Measurements from ENCODE around the gene MTR. TPM values are rescaled to one million over a fixed set of nuclear protein-coding genes. Genes with fewer than 3 reads are reported as not detected.

MTR gene
- total and polyA plus RNA-seq, 2 donors (not counting 1 experiment from before 2014, with no cell fraction given): 9.9 to 49.1 TPM

DNA sequence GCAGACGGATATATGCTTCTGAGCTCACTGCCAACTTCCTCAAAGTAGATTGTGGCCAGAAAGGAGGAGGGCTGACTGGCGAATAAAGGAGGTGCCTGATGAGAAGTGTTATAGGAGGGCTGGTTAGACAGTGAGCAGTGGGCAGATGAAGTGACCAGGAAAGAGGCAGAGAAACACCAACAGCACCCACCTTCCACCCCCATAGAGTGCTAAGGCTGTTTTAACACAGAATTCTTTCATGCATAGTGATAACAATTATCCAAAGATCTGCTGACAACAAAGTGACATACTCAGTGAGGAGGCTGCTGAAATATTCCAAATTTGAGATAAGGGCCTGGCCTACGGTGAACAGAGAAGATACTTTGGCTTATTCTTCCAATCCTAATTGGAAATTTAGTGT is 21.2 kb upstream of the MTR start:
- ChIA-PET CTCF (no interaction called here), POLR2A (no interaction called here)
- 86% methylated on average over 1 of the region's 3 CpGs for WGBS (ENCODE audit: insufficient coverage)

DNA sequence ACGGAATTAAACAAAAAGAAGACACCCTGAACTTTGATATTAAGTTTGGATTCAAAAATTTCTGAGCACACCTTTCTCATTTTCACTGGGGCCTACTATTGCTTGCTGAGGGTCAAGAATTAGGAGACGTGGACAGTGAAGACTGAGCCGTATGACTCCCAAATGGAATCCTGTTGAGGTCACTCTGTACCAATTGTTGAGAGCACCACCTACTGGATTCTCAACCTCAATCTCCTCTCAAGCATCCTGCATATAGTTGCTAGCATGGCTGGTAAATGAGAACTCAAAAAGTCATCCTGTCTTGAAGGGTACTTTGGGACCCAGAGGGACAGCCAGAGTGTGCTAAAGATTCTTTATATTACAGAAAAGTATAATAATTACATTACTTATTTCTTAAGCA is 20.2 kb upstream of the MTR start:
- H3K27ac Mint-ChIP-seq: no peak overlapping the region
- ATAC-seq (ENCODE audit: low read depth): no peak
- H3K9me3 Mint-ChIP-seq (ENCODE audit: insufficient read depth): peaks cover 2% of the 10 kb centered on the region
- Histone ChIP-seq H2AFZ (ENCODE audit: insufficient read depth, low read depth, low read length, poor library complexity, severe bottlenecking) (no peak overlapping the region), H3K4me1 (ENCODE audit: control insufficient read depth in 2 of 2, insufficient read depth in 2 of 2, low read length in 2 of 2) (no peaks in the 10 kb centered on the region), H3K9ac (ENCODE audit: low read length) (no peak overlapping the region), H4K20me1 (ENCODE audit: control insufficient read depth, insufficient read depth, low read length, poor library complexity, severe bottlenecking) (no peaks in the 10 kb centered on the region), H3K9me3 (ENCODE audit: control extremely low read depth in 1 of 3, control insufficient read depth in 2 of 3, insufficient read depth in 1 of 3, low read length in 2 of 3) (peaks cover 0 to 6% (median 0%) of the 10 kb centered on the region in 3 donors), H3K4me2 (replicated peaks; ENCODE audit: low read depth, low read length, poor library complexity, severe bottlenecking) (no peak overlapping the region), H3K27me3 (replicated peaks in 1 of 4; ENCODE audit: control extremely low read depth in 1 of 4, control insufficient read depth in 3 of 4, insufficient read depth in 4 of 4, low read length in 3 of 4) (peaks cover 0 to 17% (median 3%) of the 10 kb centered on the region in 4 experiments), H3K27ac (ENCODE audit: low read length in 2 of 2) (no peak overlapping the region), H3K79me2 (ENCODE audit: control insufficient read depth, insufficient read depth, low read length) (no peaks in the 10 kb centered on the region), H3K36me3 (replicated peaks in 1 of 2; ENCODE audit: control extremely low read depth in 1 of 2, control insufficient read depth in 1 of 2, extremely low read depth in 1 of 2, insufficient read depth in 2 of 2, low read length in 1 of 2) (no peaks in the 10 kb centered on the region), H3K4me3 (ENCODE audit: control extremely low read depth in 1 of 5, extremely low read depth in 1 of 5, insufficient read depth in 1 of 5, low read depth in 2 of 5, low read length in 4 of 5) (no peak overlapping the region)
- no peak overlapping the region for H3K4me3 Mint-ChIP-seq
- 100% methylated on average over 1 of the region's 3 CpGs for WGBS (ENCODE audit: insufficient coverage)
- H3K27me3 Mint-ChIP-seq: peaks cover 38% of the 10 kb centered on the region
- TF ChIP-seq, protein P1, sequence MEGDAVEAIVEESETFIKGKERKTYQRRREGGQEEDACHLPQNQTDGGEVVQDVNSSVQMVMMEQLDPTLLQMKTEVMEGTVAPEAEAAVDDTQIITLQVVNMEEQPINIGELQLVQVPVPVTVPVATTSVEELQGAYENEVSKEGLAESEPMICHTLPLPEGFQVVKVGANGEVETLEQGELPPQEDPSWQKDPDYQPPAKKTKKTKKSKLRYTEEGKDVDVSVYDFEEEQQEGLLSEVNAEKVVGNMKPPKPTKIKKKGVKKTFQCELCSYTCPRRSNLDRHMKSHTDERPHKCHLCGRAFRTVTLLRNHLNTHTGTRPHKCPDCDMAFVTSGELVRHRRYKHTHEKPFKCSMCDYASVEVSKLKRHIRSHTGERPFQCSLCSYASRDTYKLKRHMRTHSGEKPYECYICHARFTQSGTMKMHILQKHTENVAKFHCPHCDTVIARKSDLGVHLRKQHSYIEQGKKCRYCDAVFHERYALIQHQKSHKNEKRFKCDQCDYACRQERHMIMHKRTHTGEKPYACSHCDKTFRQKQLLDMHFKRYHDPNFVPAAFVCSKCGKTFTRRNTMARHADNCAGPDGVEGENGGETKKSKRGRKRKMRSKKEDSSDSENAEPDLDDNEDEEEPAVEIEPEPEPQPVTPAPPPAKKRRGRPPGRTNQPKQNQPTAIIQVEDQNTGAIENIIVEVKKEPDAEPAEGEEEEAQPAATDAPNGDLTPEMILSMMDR (IDR thresholded peaks at IDR 0.05): no peak
- TF ChIP-seq EZH2 (IDR thresholded peaks at IDR 0.05; ENCODE audit: borderline replicate concordance, insufficient read depth, low read depth, low read length, poor library complexity, severe bottlenecking): no peak
- CTCF ChIA-PET: interaction anchor here (0.7 kb wide), 1 partner anchor 23 kb away, joined by 3 read pairs; no protein-coding TSS in a partner anchor
- POLR2A ChIA-PET: no interaction called here
- DNase-seq: no peak
- no peaks in the 10 kb centered on the region for H3K4me1 Mint-ChIP-seq
- intact Hi-C loops (cut with micrococcal nuclease): no loop called here

More for the DNA sequence above, 21.2 kb upstream of the MTR start:
- Mint-ChIP-seq H3K9me3 (ENCODE audit: insufficient read depth) (no peaks in the 10 kb centered on the region), H3K27ac (no peak overlapping the region), H3K4me1 (no peaks in the 10 kb centered on the region), H3K4me3 (no peak overlapping the region), H3K27me3 (peaks cover 36% of the 10 kb centered on the region)
- H3K79me2 ChIP-seq (ENCODE audit: control insufficient read depth, insufficient read depth, low read length): no peaks in the 10 kb centered on the region
- H3K9ac ChIP-seq (ENCODE audit: low read length): no peak overlapping the region
- H3K9me3 ChIP-seq (ENCODE audit: control extremely low read depth in 1 of 3, control insufficient read depth in 2 of 3, insufficient read depth in 1 of 3, low read length in 2 of 3): peaks cover 0 to 2% (median 0%) of the 10 kb centered on the region in 3 donors
- H3K4me3 ChIP-seq (ENCODE audit: control extremely low read depth in 1 of 5, extremely low read depth in 1 of 5, insufficient read depth in 1 of 5, low read depth in 2 of 5, low read length in 4 of 5): no peak overlapping the region
- no peak for TF ChIP-seq EZH2 (IDR thresholded peaks at IDR 0.05; ENCODE audit: borderline replicate concordance, insufficient read depth, low read depth, low read length, poor library complexity, severe bottlenecking)
- TF ChIP-seq, protein P1 (IDR thresholded peaks at IDR 0.05): no peak
- no peak overlapping the region for H3K27ac ChIP-seq (ENCODE audit: low read length in 2 of 2)
- intact Hi-C loops (cut with micrococcal nuclease): no loop called here
- H4K20me1 ChIP-seq (ENCODE audit: control insufficient read depth, insufficient read depth, low read length, poor library complexity, severe bottlenecking): no peaks in the 10 kb centered on the region
- H3K27me3 ChIP-seq (replicated peaks in 1 of 4; ENCODE audit: control extremely low read depth in 1 of 4, control insufficient read depth in 3 of 4, insufficient read depth in 4 of 4, low read length in 3 of 4): peaks cover 0 to 17% (median 5%) of the 10 kb centered on the region in 4 experiments
- DNase-seq (no peak), ATAC-seq (ENCODE audit: low read depth) (no peak)
- no peak overlapping the region for H2AFZ ChIP-seq (ENCODE audit: insufficient read depth, low read depth, low read length, poor library complexity, severe bottlenecking)
- H3K36me3 ChIP-seq (replicated peaks in 1 of 2; ENCODE audit: control extremely low read depth in 1 of 2, control insufficient read depth in 1 of 2, extremely low read depth in 1 of 2, insufficient read depth in 2 of 2, low read length in 1 of 2): no peaks in the 10 kb centered on the region
- no peak overlapping the region for H3K4me2 ChIP-seq (replicated peaks; ENCODE audit: low read depth, low read length, poor library complexity, severe bottlenecking)
- H3K4me1 ChIP-seq (ENCODE audit: control insufficient read depth in 2 of 2, insufficient read depth in 2 of 2, low read length in 2 of 2): no peaks in the 10 kb centered on the region
